ENCODE data around the gene MYL4.

DNA sequence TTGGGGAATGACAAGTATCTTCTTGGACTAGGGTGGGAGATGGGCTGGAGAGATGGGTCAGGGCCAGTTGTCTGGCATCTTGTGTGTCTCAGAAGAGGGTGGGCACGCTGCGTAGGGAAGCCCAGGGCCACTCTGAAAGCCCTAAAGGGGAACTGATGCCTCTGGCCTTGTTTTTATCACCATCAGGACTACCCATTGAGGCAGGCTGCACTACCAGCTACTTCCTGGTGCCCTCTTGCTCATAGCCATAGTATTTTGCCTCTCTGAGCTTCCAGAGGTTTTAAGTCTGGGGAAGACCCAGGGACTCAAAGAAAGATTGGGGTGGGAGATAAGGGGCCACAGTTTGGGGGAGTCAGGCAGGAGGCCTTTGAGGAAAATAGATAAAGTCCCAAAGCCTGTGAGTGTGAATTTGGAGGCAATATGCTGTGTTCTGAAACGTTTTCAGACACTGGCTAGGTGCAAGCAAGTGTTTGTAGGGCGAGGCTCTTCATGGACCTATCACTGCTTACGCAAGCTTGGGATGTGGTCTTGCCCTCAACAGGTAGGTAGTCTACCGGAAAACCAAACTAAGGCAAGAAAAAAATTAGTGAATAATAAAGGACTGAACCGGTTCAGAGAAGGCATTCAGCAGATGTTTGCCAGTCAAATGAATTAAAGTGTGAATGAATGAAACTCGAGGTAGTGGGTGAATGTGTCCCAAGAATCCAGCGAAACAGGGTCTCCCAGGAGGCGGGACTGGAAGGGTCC is 43.8 kb downstream of the MYL4 start:
- TF ChIP-seq CTCF (IDR thresholded peaks at IDR 0.05): no peak
- TF ChIP-seq POLR2A (IDR thresholded peaks at IDR 0.05): no peak

Data from testis (tissue), 2 donors.